Esophagus squamous epithelium (tissue), 4 donors: Measurements from ENCODE around the gene KIAA0930.

ENCODE experiments used
- CTCF ChIP-seq, 6 experiments: fragments of 450-650 bp in 4 of 6; fragments of 200-600 bp in 2 of 6; sonication (generic) in 2 of 6; IDR thresholded peaks; one replicate each; pipeline ENCODE4 v1.5.1; 2016 to 2019; ENCODE audit warnings: antibody characterized with exemption in 6 of 6, mild to moderate bottlenecking in 4 of 6, moderate library complexity in 4 of 6
- POLR2A ChIP-seq, 4 donors: fragments of 450-650 bp; IDR thresholded peaks; one replicate each; pipeline ENCODE4 v1.6.1; 2017; ENCODE audit warnings: antibody characterized with exemption in 4 of 4, mild to moderate bottlenecking in 4 of 4, moderate library complexity in 3 of 4

DNA sequence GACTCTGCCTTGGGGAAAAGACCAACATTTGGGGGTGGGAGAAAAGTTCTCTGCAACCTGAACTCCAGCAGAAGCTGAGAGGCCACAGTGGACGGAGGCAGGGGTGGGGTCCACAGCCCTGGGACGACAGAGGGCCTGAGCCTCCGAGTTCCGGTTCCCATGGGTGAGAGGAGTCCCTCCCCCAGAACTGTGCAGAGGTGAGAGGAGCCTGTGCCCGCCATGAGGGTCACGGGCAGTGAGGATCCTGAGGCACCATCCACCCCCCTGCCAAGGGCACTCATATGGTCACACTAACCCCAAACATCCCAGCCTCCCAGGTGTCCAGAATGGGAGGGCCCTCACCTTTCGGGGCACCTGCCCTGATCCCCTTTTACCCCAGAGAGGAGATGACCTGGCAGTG lies 30.5 kb downstream of the KIAA0930 start:
- TF ChIP-seq CTCF (IDR thresholded peaks at IDR 0.05) (no peak), POLR2A (IDR thresholded peaks at IDR 0.05) (no peak)
